ENCODE measurements around the gene FGF13. TPM values are rescaled to one million over a fixed set of nuclear protein-coding genes. Genes with fewer than 3 reads are reported as not detected.
A peak's percentile ranks its signal among the peaks of the same experiment; 100 is the strongest.

FGF13 gene
- polyA plus RNA-seq, 2 of the 4 experiments (the other 2 are of a cell fraction) = 0.13 TPM; not detected in 1

GRCh38 chrX:138748480-138748879 lies 37.0 kb upstream of the FGF13 start:
- ATAC-seq = 0 out of 6 replicates have a peak, but pooled peaks of 1 of the 2 experiments have one; percentile 42
- POLR2A ChIA-PET = no interaction called here
- TF ChIP-seq NFE2L2 (conservative IDR thresholded peaks at IDR 0.05; ENCODE audit: low read length) = no peak
- no peak for TF ChIP-seq MAZ (IDR thresholded peaks at IDR 0.05; ENCODE audit: borderline replicate concordance, low read depth, low read length)
- TF ChIP-seq CTCF (IDR thresholded peaks at IDR 0.05) = peak; percentile 40; the same call in 2 of the 3 replicates
- TF ChIP-seq CBX8 (IDR thresholded peaks at IDR 0.05) = no peak
- no peak for TF ChIP-seq TP53 (CRISPR knock-in tag; IDR thresholded peaks at IDR 0.05)
- peak; percentile 11 to 42; a peak in 2 of 5 replicates for TF ChIP-seq RAD21 (conservative IDR thresholded peaks at IDR 0.05 in 1 of 2, IDR thresholded peaks at IDR 0.05 in 1 of 2)
- TF ChIP-seq ESRRA (IDR thresholded peaks at IDR 0.05; ENCODE audit: borderline replicate concordance, low read length) = no peak
- peak in 1 of 2 experiments; percentile 3 for DNase-seq (ENCODE audit: low read depth in 1 of 2, low spot score in 1 of 2)
- 2% methylated on average over 3 of the region's 3 CpGs for WGBS (ENCODE audit: missing lambda C conversion rate)
- no peak overlapping the region for H3K27ac ChIP-seq
- CTCF ChIA-PET = interaction anchor here (0.8 to 1.3 kb wide), 2 partner anchors 11 to 229 kb away, joined by 3 read pairs; no protein-coding TSS in a partner anchor
- no peak overlapping the region for H3K4me2 ChIP-seq
- H3K4me1 ChIP-seq = no peaks in the 10 kb centered on the region
- no peak for FAIRE-seq
- H3K4me3 ChIP-seq = no peak overlapping the region
- H3K9me3 ChIP-seq = no peaks in the 10 kb centered on the region

- TF ChIP-seq ESRRA (IDR thresholded peaks at IDR 0.05; ENCODE audit: borderline replicate concordance, low read length) (no peak), RFX5 (IDR thresholded peaks at IDR 0.05) (no peak), USF2 (IDR thresholded peaks at IDR 0.05) (no peak), RAD21 (conservative IDR thresholded peaks at IDR 0.05 in 1 of 2, IDR thresholded peaks at IDR 0.05 in 1 of 2) (peak; percentile 55 to 64), CTCF (IDR thresholded peaks at IDR 0.05) (peak; percentile 57), CBX2 (IDR thresholded peaks at IDR 0.05; ENCODE audit: borderline replicate concordance, low read depth) (no peak), MAX (IDR thresholded peaks at IDR 0.05) (no peak), REST (IDR thresholded peaks at IDR 0.05) (no peak), HDAC2 (IDR thresholded peaks at IDR 0.05) (no peak), JUNB (IDR thresholded peaks at IDR 0.05) (no peak), HMGXB4 (CRISPR knock-in tag; IDR thresholded peaks at IDR 0.05; ENCODE audit: borderline replicate concordance) (no peak), HOXA7 (CRISPR knock-in tag; IDR thresholded peaks at IDR 0.05) (no peak), SMC3 (IDR thresholded peaks at IDR 0.05) (peak; percentile 44; the same call in 2 of the 3 replicates), KDM1A (IDR thresholded peaks at IDR 0.05; ENCODE audit: low read depth) (no peak), ZFP36 (IDR thresholded peaks at IDR 0.05; ENCODE audit: borderline replicate concordance, partially characterized antibody) (no peak), PBX3 (IDR thresholded peaks at IDR 0.05) (no peak), FOSL2 (IDR thresholded peaks at IDR 0.05) (no peak), FOSL2 (CRISPR knock-in tag; IDR thresholded peaks at IDR 0.05) (no peak)
- WGBS (ENCODE audit: missing lambda C conversion rate) = 2% methylated on average over 7 of the region's 7 CpGs
- ATAC-seq (peak; percentile 59 to 79; a peak in 4 of 6 replicates), FAIRE-seq (peak; percentile 7), DNase-seq (ENCODE audit: low read depth in 1 of 2, low spot score in 1 of 2) (peak; percentile 2 to 40)
- ChIA-PET POLR2A (no interaction called here), CTCF (interaction anchor here (0.7 to 1.3 kb wide), 4 partner anchors 9 to 485 kb away, joined by 3 to 5 read pairs (median 3); no protein-coding TSS in a partner anchor)
- no peaks in the 10 kb centered on the region for H3K4me1 ChIP-seq
- H3K9me3 ChIP-seq = no peaks in the 10 kb centered on the region
- no peak overlapping the region for H3K27ac ChIP-seq
- H3K4me3 ChIP-seq = no peak overlapping the region
- H3K4me2 ChIP-seq = no peak overlapping the region
Observed at GRCh38 chrX:138745196-138745595, 33.7 kb upstream of the FGF13 start.
